Effector CD4-positive, alpha-beta T cell (primary cell): ENCODE measurements around the gene NCBP3.

Source experiments
- DNase-seq: peaks from one replicate; pipeline ENCODE4 v3.0.0-alpha.2; 2020

The NCBP3 gene

GRCh38 chr17:3782751-3783150 lies 63.3 kb downstream of the NCBP3 start:
- no peak for DNase-seq

GRCh38 chr17:3780986-3781385 lies 65.1 kb downstream of the NCBP3 start:
- no peak for DNase-seq

- no peak for DNase-seq
These were observed 68.5 kb downstream of the NCBP3 start for GRCh38 chr17:3777366-3778120.

- DNase-seq, result no peak
These were observed 72.1 kb downstream of the NCBP3 start for GRCh38 chr17:3773966-3774365.

GRCh38 chr17:3773511-3773910 lies 72.5 kb downstream of the NCBP3 start:
- no peak for DNase-seq

- DNase-seq, result no peak
These were observed 73.3 kb downstream of the NCBP3 start for GRCh38 chr17:3772764-3773163.

- DNase-seq, result no peak
These were observed 74.9 kb downstream of the NCBP3 start for GRCh38 chr17:3771140-3771539.

- DNase-seq, result no peak
These were observed 75.6 kb downstream of the NCBP3 start for GRCh38 chr17:3770466-3770865.

- DNase-seq, result no peak
These were observed 77.3 kb downstream of the NCBP3 start for GRCh38 chr17:3768769-3769168.

- DNase-seq, result no peak
These were observed 77.7 kb downstream of the NCBP3 start for GRCh38 chr17:3768341-3768740.

GRCh38 chr17:3766779-3767178 lies 79.3 kb downstream of the NCBP3 start:
- no peak for DNase-seq

- no peak for DNase-seq
These were observed 80.1 kb downstream of the NCBP3 start for GRCh38 chr17:3765981-3766380.

GRCh38 chr17:3763777-3764170 lies 82.3 kb downstream of the NCBP3 start:
- DNase-seq, result no peak

GRCh38 chr17:3762922-3763776 lies 82.9 kb downstream of the NCBP3 start:
- no peak for DNase-seq

GRCh38 chr17:3761918-3762380 lies 84.1 kb downstream of the NCBP3 start:
- no peak for DNase-seq

- DNase-seq, result no peak
These were observed 84.8 kb downstream of the NCBP3 start for GRCh38 chr17:3761036-3761917.

GRCh38 chr17:3759597-3760216 lies 86.3 kb downstream of the NCBP3 start:
- DNase-seq, result no peak

- no peak for DNase-seq
These were observed 90.6 kb downstream of the NCBP3 start for GRCh38 chr17:3755335-3756030.

- DNase-seq, result peak; percentile 76
These were observed 91.3 kb downstream of the NCBP3 start for GRCh38 chr17:3754458-3755334.

- DNase-seq, result no peak
These were observed 92.0 kb downstream of the NCBP3 start for GRCh38 chr17:3754066-3754457.

- no peak for DNase-seq
These were observed 92.4 kb downstream of the NCBP3 start for GRCh38 chr17:3753624-3754023.
